ENCODE data around the gene CDKN2A.

Gene CDKN2A

DNA sequence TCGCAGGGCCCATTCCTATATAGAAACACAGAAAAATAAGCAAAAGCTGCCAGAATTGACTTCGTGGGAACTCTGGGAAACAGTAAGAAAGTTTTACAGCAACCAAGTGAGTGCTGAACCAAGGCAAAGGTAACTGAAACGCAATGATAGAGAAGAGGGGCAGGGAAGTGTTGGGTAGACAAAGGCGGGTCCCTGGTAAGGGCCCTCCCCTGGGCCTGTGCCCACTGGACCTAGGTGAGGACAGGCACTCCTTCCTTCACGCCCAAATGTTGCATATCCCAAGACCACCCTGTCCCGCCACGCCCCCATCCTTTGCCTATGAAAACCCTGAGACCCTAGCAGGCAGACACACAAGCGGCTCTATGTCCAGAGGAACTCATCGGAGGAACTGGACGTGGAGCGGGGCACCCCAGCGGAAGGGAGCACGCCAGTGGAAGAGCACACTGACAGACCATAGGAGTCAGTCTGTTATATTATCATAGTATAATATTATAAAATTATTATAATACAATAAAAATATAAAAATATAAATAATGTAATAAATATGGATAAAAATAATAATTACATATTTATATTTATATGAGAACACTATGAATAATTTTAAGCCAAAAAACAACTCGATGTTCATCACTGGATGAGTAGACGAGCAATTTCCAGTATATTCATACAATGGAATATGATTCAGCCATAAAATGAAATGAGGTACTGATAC, 27.9 kb downstream of the CDKN2A start:
- H3K27me3 ChIP-seq (ENCODE audit: insufficient read depth, poor library complexity, severe bottlenecking), result no peaks in the 10 kb centered on the region
- H3K27ac ChIP-seq (replicated peaks), result no peak overlapping the region
- no peak for DNase-seq (ENCODE audit: low read depth in 1 of 2, low spot score in 1 of 2)

GRCh38 chr9:21965401-21965951, 28.7 kb downstream of the CDKN2A start:
- peak overlapping the region; percentile 41 for H3K4me3 ChIP-seq (replicated peaks; ENCODE audit: insufficient read depth, low read length)
- TF ChIP-seq, protein P1, sequence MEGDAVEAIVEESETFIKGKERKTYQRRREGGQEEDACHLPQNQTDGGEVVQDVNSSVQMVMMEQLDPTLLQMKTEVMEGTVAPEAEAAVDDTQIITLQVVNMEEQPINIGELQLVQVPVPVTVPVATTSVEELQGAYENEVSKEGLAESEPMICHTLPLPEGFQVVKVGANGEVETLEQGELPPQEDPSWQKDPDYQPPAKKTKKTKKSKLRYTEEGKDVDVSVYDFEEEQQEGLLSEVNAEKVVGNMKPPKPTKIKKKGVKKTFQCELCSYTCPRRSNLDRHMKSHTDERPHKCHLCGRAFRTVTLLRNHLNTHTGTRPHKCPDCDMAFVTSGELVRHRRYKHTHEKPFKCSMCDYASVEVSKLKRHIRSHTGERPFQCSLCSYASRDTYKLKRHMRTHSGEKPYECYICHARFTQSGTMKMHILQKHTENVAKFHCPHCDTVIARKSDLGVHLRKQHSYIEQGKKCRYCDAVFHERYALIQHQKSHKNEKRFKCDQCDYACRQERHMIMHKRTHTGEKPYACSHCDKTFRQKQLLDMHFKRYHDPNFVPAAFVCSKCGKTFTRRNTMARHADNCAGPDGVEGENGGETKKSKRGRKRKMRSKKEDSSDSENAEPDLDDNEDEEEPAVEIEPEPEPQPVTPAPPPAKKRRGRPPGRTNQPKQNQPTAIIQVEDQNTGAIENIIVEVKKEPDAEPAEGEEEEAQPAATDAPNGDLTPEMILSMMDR (IDR thresholded peaks at IDR 0.05; ENCODE audit: insufficient read depth, low read length), result peak; percentile 30
- no peak for TF ChIP-seq GABPA (IDR thresholded peaks at IDR 0.05; ENCODE audit: low read depth)
- peak overlapping the region; percentile 85 for H3K27ac ChIP-seq (replicated peaks)
- H3K27me3 ChIP-seq (ENCODE audit: insufficient read depth, poor library complexity, severe bottlenecking), result no peaks in the 10 kb centered on the region
- peak in 1 of 2 experiments; percentile 73 for DNase-seq (ENCODE audit: low read depth in 1 of 2, low spot score in 1 of 2)

More for the DNA sequence above, 27.9 kb downstream of the CDKN2A start:
- H3K4me3 ChIP-seq (replicated peaks; ENCODE audit: insufficient read depth, low read length), result no peak overlapping the region
- TF ChIP-seq, protein P2, sequence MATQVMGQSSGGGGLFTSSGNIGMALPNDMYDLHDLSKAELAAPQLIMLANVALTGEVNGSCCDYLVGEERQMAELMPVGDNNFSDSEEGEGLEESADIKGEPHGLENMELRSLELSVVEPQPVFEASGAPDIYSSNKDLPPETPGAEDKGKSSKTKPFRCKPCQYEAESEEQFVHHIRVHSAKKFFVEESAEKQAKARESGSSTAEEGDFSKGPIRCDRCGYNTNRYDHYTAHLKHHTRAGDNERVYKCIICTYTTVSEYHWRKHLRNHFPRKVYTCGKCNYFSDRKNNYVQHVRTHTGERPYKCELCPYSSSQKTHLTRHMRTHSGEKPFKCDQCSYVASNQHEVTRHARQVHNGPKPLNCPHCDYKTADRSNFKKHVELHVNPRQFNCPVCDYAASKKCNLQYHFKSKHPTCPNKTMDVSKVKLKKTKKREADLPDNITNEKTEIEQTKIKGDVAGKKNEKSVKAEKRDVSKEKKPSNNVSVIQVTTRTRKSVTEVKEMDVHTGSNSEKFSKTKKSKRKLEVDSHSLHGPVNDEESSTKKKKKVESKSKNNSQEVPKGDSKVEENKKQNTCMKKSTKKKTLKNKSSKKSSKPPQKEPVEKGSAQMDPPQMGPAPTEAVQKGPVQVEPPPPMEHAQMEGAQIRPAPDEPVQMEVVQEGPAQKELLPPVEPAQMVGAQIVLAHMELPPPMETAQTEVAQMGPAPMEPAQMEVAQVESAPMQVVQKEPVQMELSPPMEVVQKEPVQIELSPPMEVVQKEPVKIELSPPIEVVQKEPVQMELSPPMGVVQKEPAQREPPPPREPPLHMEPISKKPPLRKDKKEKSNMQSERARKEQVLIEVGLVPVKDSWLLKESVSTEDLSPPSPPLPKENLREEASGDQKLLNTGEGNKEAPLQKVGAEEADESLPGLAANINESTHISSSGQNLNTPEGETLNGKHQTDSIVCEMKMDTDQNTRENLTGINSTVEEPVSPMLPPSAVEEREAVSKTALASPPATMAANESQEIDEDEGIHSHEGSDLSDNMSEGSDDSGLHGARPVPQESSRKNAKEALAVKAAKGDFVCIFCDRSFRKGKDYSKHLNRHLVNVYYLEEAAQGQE (IDR thresholded peaks at IDR 0.05; ENCODE audit: insufficient replicate concordance, low read depth), result no peak
- TF ChIP-seq GABPA (IDR thresholded peaks at IDR 0.05; ENCODE audit: low read depth), result no peak
- no peak for TF ChIP-seq SPI1 (IDR thresholded peaks at IDR 0.05; ENCODE audit: borderline replicate concordance, low read depth)
- TF ChIP-seq, protein P1 (IDR thresholded peaks at IDR 0.05; ENCODE audit: insufficient read depth, low read length), result no peak
- TF ChIP-seq POLR2AphosphoS5 (IDR thresholded peaks at IDR 0.05; ENCODE audit: low read depth), result no peak

- Histone ChIP-seq H3K4me3 (replicated peaks; ENCODE audit: insufficient read depth, low read length) (peak overlapping the region; percentile 41), H3K27ac (replicated peaks) (peak overlapping the region; percentile 85), H3K27me3 (ENCODE audit: insufficient read depth, poor library complexity, severe bottlenecking) (no peaks in the 10 kb centered on the region)
- TF ChIP-seq GABPA (IDR thresholded peaks at IDR 0.05; ENCODE audit: low read depth), result no peak
- TF ChIP-seq POLR2AphosphoS5 (IDR thresholded peaks at IDR 0.05; ENCODE audit: low read depth), result no peak
- no peak for TF ChIP-seq SPI1 (IDR thresholded peaks at IDR 0.05; ENCODE audit: borderline replicate concordance, low read depth)
- TF ChIP-seq, protein P1 (IDR thresholded peaks at IDR 0.05; ENCODE audit: insufficient read depth, low read length), result no peak
- TF ChIP-seq, protein P2 (IDR thresholded peaks at IDR 0.05; ENCODE audit: insufficient replicate concordance, low read depth), result no peak
- DNase-seq (ENCODE audit: low read depth in 1 of 2, low spot score in 1 of 2), result peak in 1 of 2 experiments; percentile 70
Measured at GRCh38 chr9:21964925-21965385, 29.2 kb downstream of the CDKN2A start.
